GM18951 (cell line): ENCODE results near the gene ZNF771.
A peak's percentile ranks its signal among the peaks of the same experiment; 100 is the strongest.
"Not testable (repeated sequence)": the region's sequence is repeated elsewhere in the genome, so short reads cannot be mapped to it uniquely, and the experiment has no call there.

ENCODE experiments used
- POLR2A ChIP-seq: IDR thresholded peaks from 4 replicates; pipeline ENCODE4 v1.6.1; 2011; ENCODE audit warnings: mild to moderate bottlenecking; ENCODE audit not compliant: insufficient read length, insufficient read depth; ENCODE audit errors: extremely low read depth
- in situ Hi-C: fragments of 300-500 bp; cut with MboI; formaldehyde crosslinking; loops from one replicate; pipeline ENCODE4 v1.12.0; 2022; ENCODE audit warnings: low sequenced_read_pairs, mixed read lengths, inconsistent platforms; ENCODE audit not compliant: unreplicated experiment

ZNF771 gene

GRCh38 chr16:30439720-30440348, 32.4 kb downstream of the ZNF771 start:
- in situ Hi-C loops, result no loop called here
- no peak for TF ChIP-seq POLR2A

DNA sequence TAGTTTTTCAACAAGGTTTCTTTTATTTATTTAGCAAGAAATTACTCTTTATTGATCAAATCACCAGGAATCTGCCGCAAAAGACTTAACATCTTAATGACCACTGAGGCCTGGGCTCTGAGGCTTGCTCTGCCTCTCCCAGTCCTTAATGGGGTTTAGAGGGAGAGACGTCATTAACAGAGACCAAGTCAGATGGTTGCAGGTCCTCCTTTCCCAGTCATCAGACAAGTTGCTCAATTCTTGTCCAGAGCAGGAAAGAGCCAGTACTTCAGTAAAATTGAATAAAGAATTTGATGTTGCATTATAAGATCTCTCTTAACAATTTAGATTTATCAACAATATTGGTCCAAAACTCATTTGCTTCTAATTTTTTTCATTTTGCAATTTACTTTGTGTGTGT, 36.2 kb downstream of the ZNF771 start:
- TF ChIP-seq POLR2A, result no peak
- in situ Hi-C loops, result no loop called here

DNA sequence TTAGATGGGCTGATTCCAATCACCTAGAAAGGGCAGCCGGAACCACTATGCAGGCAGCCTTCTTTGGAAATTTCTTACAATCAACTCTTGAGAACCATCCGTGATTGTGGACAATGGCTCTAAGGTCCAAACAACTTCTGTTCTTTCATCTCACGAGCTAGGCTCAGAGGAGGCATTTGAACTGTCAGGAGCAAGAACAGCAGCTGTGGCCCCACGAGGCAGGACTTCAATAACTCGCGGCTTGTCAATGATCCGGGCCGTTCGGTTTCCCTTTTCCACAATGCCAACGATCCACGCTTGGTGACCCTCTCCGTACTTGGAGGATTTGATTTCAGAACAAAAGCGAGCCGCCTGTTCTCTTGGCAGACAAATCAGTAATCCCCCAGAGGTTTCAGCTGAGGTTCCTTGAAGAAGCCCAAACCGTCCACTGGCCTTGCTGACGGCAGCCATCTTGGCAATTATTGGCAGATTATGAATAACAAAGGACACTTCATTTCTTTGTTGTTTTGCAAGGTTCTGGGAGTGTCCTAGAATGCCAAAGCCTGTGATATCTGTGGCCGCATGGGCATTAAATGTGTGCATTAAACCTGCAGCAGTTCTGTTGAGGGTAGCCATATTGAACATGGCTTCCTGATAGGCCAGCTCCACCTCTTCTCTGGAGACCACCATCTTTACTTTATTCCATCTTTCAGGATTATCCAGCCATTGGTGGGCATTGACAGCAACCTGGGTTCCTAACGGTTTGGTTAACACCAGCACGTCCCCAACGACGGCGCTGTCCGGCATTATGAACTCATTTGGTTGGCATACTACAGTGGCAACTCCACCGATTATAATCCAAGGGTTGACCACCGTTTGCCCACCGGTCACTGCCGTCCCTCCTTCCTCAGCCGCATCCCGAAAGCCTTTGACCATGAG, 37.1 kb downstream of the ZNF771 start:
- no peak for TF ChIP-seq POLR2A
- in situ Hi-C loops, result no loop called here

DNA sequence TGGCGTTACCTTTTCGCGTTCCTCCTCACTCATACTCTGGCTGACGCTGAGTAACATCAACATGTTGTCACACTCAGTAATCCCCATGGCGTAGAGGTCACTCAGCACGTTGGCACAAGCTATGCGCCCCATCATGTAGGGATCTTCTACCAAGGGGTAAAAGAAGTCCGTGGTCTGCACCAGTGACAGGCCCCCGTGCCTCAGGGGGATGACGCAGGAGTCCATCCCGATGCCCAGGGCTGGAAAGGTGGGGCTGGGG, 37.7 kb downstream of the ZNF771 start:
- no peak for TF ChIP-seq POLR2A
- in situ Hi-C loops, result no loop called here

DNA sequence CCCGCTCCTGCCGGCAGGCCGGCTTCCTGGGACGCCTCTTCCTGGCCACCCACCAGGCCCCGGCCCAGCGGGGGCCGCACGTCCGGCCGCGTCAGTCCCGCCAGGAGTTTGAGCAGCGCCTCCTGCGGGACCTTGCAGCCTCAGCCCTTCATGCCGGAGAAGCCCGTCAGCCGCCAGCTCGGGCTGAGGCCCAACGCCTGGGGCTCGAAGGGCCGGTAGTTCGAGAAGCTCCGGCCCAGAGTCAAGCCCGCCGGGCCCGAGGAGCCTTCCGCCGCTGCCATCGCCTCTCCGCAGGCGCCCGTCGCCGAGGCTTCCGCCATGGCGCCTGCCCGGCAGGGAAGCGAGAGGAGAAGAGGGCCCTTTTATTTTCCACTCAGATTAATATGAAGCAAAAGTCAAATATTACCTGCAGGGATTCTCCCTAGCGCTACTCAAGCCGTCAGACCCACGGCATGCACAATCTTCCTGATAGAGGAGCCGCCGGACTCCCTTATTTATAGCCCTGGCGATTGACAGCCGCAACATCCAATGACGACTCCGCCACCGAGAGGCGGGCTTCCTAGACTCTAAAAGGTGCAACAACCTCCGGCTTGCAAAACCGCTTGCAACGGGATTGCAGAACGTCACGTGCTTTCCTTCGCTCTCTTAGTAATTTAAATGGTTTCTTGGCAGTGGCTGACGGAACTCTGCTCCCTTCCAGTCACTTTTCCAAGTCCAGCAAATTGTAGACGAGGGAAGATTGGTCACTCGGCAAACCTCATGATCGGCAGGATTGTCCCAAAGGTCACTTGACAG, 38.2 kb downstream of the ZNF771 start, which contains the start of gene SEPHS2:
Gene SEPHS2, minus strand, starts transcription at position 467 of the 795 bp plus-strand sequence. Its CDS starts 147 bp downstream, at position 320.
- in situ Hi-C loops, result no loop called here
- TF ChIP-seq POLR2A, result peak; percentile 95

DNA sequence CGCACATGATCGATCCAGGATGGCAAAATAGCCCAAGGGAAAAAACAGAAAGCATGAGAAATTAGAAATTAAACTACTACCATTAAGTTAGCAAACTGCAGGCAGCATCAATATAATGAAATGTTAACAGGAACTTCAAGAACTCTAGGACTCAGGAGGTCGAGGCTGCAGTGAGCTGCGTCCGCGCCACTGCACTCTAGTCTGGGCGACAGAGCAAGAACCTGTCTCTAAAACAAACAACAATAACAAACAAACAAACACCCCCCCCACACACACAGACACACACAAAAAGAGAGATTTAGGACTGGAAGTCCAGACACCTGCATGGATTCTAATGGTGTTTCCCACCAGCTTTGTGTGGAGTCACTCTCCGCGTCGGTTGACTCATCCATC, 38.8 kb downstream of the ZNF771 start:
- no peak for TF ChIP-seq POLR2A
- in situ Hi-C loops, result no loop called here

DNA sequence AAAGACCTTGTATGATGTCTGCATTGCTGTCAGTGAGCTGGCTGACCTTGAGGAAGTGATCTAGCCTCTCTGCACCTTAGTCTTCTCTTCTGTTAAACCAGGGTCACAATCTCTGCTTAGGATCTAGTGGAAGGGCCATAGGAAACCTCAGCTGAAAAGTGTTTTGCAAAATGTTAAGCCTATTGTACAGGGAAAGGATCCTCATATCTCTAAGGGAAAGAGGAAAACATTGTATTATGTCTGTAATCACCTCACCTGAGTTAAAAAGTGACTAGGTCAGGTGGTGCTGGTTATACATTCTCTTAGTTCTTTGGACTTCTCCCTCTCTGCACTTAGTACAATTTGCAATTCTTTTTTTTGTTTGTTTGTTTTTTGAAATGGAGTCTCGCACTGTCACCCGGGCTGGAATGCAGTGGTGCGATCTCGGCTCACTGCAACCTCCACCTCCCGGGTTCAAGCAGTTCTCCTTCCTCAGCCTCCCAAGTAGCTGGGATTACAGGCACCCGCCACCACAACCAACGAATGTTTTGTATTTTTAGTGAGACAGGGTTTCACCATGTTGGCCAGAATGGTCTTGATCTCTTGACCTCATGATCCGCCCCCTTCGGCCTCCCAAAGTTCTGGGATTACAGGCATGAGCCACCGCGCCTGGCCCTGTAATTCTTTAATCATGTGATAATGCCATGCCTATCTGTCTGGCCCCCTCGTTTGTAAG, 40.3 kb downstream of the ZNF771 start:
- no peak for TF ChIP-seq POLR2A
- in situ Hi-C loops, result no loop called here

DNA sequence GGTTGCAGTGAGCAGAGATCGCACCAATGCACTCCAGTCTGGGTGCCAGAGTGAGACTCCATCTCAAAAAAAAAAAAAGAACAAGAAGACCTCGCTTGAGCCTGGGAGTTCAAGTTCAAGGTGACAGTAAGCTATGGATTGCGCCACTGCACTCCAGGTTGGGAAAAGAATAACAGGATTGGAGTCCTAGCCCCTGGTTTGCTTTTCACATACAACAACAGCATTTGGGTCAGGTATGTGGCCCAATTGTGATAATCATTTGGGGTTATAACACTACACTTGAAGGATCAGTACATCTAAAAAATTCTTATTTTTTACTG, 41.7 kb downstream of the ZNF771 start:
- in situ Hi-C loops, result no loop called here
- TF ChIP-seq POLR2A, result no peak

DNA sequence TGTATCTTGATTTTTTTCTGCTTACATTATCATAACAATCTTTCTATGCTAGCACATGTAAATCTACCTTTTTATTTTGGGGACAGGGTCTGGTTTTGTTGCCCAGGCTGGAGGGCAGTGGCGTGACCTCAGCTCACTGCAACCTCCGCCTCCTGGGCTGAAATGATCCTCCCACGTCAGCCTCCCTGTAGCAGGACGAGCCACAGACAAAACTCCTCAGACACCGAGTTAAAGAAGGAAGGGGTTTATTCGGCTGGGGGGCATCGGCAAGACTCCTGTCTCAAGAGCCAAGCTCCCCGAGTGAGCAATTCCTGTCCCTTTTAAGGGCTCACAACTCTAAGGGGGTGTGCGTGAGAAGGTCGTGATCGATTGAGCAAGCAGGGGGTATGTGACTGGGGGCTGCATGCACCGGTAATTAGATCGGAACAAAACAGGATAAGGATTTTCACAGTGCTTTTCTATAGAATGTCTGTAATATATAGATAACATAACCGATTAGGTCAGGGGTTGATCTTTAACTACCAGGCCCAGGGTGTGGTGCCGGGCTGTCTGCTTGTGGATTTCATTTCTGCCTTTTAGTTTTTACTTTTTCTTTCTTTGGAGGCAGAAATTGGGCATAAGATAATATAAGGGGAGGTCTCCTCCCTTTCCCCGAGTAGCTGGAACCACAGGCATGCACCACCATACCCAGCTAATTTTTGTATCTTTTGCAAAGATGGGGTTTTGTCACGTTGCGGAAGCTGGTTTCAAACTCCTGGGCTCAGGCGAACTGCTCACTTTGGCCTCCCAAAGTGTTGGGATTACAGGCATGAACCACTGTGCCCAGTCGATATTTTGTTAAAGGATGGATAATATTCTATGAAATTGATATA, 45.5 kb downstream of the ZNF771 start:
- in situ Hi-C loops, result not testable (repeated sequence)
- TF ChIP-seq POLR2A, result peak; percentile 25

- no peak for TF ChIP-seq POLR2A
- in situ Hi-C loops, result no loop called here
Observed at GRCh38 chr16:30456302-30456701, 48.9 kb downstream of the ZNF771 start.

DNA sequence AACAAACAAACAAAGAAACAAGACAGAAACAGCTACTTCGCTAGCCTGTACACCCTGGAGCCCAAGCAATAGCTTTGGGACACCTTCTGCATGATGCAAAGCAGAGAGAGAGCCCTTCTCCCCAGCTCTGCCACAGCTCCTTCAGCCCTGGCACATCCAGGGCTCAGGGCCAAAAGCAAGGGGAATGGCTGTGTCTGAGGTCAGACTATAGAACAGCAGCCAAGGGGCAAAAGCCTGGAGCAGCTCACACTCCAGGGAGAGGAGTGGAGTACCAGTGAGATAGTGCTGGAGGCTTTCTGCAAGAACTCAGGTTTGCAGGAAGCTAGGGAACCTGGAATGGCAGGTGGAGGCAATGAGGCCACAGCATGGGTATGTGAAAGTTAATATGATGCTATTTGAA, 49.9 kb downstream of the ZNF771 start:
- in situ Hi-C loops, result no loop called here
- no peak for TF ChIP-seq POLR2A
